Activated T-helper 17 cell treated with anti-CD3 and anti-CD28 coated beads, Interleukin-2, amount 50 U/mL, for 72 hours (primary cell): ENCODE data around the gene FAM83B. TPM values are rescaled to one million over a fixed set of nuclear protein-coding genes. Genes with fewer than 3 reads are reported as not detected.
"Not testable (repeated sequence)": the region's sequence is repeated elsewhere in the genome, so short reads cannot be mapped to it uniquely, and the experiment has no call there.

ENCODE experiments used
- ATAC-seq: fragments of 150-1000 bp; cut with Tn5 transposase; replicated peaks from 2 replicates; pipeline ENCODE4 v1.10.0; 2021; ENCODE audit warnings: mild to moderate bottlenecking, moderate library complexity
- H3K27ac Mint-ChIP-seq: one replicate; pipeline ENCODE4 v1.8.0; 2022; ENCODE audit warnings: mixed read lengths
- H3K27me3 Mint-ChIP-seq: one replicate; pipeline ENCODE4 v1.8.0; 2022; ENCODE audit warnings: mixed read lengths
- H3K36me3 Mint-ChIP-seq: one replicate; pipeline ENCODE4 v1.8.0; 2022; ENCODE audit warnings: low read depth, mild to moderate bottlenecking, mixed read lengths
- H3K4me1 Mint-ChIP-seq: one replicate; pipeline ENCODE4 v1.8.0; 2022; ENCODE audit warnings: mixed read lengths
- H3K4me3 Mint-ChIP-seq: one replicate; pipeline ENCODE4 v1.8.0; 2022; ENCODE audit warnings: mild to moderate bottlenecking, mixed read lengths
- H3K9me3 Mint-ChIP-seq: one replicate; pipeline ENCODE4 v1.8.0; 2022; ENCODE audit warnings: mixed read lengths
- total RNA-seq, 2 donors: library from RNA; stranded (reverse); gene quantifications; one replicate each; pipeline ENCODE4 v1.2.3, GENCODE V29; 2022

FAM83B gene
- total RNA-seq, 2 donors from 2014 or later = not detected

DNA sequence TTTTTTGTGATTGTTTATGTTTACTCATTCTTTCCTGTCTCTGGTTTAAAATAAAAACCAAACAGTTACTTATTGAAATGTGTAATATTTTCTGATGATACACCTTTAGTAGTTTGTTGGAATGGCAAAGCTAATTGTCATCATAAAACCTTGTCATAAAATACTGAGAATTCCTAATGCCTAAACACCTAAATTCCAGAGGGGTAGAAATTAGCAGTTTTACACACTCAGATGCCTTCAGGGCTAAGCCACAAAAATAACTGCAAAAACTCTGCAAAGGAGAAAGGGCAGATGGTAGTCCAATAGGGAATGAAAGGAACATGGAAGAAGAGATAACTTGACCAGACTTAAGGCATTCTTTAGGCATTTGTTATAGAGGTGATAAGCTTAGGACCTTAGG is 30.3 kb downstream of the FAM83B start:
- Mint-ChIP-seq H3K4me3 (no peak overlapping the region), H3K27me3 (no peaks in the 10 kb centered on the region), H3K27ac (no peak overlapping the region), H3K36me3 (no peaks in the 10 kb centered on the region), H3K9me3 (peaks cover 4% of the 10 kb centered on the region), H3K4me1 (no peaks in the 10 kb centered on the region)
- no peak for ATAC-seq

DNA sequence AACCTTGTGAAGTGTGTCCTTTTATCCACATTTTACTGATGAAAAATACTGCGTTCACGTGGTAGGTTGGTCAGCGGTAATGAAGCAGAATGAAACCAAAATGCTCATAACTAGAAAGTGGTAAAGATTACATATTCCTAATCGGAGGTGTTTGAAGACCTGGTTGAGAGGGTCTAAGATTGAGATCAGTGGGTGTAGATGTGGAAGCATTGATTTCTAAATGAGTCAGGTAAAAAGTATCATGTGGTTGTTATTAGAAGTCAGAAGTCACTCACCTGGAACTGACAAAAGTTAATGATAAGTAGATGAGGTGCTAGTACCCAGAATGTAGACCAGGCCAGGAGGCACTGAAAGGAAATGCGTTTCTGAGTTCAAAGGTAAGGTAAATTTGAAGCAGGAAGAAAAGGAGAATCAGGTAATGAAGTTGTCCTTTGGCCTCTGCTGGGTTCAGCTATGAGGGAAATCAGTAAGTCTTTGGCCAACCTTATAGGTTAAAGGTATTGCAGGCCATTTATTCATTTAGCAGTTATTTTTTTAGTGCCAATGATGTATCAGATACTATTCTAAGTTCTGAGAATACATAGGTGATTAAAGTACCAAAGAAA is 31.2 kb downstream of the FAM83B start:
- H3K9me3 Mint-ChIP-seq = peaks cover 7% of the 10 kb centered on the region

DNA sequence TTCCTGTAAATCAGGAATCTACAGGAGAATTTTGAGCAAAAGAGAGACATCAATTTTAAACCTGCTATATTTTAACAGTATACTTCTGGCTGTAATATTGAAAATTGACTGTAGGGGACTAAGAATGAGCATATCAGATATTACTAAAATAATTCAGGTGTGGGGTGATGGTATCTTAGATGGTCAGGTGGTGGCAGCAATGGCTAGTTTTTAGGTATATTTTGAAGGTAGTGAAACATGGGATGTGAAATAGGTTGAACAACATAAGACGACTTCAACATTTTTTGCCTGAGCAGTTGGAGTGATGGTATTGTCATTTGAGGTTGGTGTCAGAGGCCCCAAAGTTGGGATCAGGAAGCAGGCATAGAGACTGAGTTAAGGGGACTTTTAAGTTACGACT is 32.1 kb downstream of the FAM83B start:
- H3K4me1 Mint-ChIP-seq = no peaks in the 10 kb centered on the region
- H3K36me3 Mint-ChIP-seq = no peaks in the 10 kb centered on the region
- no peak overlapping the region for H3K27ac Mint-ChIP-seq
- peaks cover 7% of the 10 kb centered on the region for H3K9me3 Mint-ChIP-seq
- H3K27me3 Mint-ChIP-seq = no peaks in the 10 kb centered on the region
- ATAC-seq = no peak
- no peak overlapping the region for H3K4me3 Mint-ChIP-seq

More for the DNA sequence above, 31.2 kb downstream of the FAM83B start:
- no peaks in the 10 kb centered on the region for H3K4me1 Mint-ChIP-seq
- no peak for ATAC-seq
- no peak overlapping the region for H3K4me3 Mint-ChIP-seq
- H3K27ac Mint-ChIP-seq = no peak overlapping the region
- H3K27me3 Mint-ChIP-seq = no peaks in the 10 kb centered on the region
- no peaks in the 10 kb centered on the region for H3K36me3 Mint-ChIP-seq

DNA sequence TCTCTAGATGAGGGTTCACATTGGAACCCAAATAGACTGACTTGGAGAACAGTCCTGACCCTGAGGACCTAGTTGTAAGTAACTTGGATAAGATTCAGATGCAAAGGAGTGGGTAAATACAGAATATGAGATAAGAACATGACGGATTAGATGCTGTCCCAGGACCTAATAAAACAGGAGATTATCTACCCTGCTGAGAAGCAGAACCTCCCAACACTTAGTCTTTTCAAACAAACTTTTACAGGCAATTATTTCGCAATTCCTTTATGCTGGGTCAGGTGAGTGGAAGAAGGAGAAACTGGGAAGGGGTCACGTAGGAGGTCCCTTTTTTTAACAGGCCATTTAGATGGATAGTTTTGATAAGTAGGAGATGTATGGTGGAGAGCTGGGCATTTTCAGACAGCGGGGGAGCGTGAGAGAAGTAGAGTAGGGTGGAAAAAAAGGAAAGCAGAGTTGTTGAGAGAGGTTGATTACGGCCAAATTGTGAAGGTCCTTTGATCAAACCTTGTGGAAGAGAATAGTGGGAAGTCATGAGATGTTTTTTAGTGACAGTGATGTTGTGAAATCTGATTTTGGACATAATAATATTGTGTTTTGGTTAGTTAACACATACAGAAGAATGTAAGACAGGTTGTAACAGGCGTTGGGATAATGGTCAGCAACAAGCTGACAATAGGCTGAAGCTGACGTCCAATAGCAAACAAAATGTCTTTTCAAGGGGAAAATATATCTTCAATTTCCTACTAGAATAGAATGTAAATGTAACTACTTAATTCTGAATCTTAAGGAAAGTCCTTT is 32.8 kb downstream of the FAM83B start:
- Mint-ChIP-seq H3K27me3 (no peaks in the 10 kb centered on the region), H3K4me1 (no peaks in the 10 kb centered on the region), H3K9me3 (peaks cover 7% of the 10 kb centered on the region), H3K36me3 (no peaks in the 10 kb centered on the region), H3K27ac (no peak overlapping the region), H3K4me3 (no peak overlapping the region)
- no peak for ATAC-seq

DNA sequence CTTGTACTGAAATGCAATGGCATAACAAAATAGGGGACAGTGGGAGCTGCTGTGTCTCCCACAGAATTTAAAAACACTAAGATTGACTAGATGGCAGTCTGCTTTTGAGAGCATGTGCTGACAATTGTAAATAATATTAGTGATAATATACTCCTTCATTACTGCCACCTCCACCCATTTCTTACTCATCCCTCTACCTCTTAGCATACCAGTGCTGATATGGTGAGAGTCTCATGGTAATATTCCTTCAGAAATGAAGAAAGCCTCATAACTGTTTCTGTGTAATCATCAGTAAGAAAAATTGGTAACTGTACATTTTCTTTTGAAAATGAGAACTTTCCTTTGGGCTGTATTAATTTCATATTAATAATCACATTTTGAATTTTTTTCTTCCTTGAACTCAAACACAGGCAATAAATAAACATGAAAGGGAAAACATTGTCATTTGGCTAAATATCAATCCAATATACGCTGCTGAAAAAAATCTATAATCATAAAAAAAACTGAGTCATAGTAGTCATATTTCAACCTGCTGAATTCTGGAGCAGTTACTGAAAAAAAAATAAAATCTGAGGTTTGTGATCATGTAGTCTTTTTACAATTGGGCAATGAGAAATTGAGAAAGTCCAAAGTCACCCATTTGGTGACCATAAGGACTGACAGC is 34.6 kb downstream of the FAM83B start:
- Mint-ChIP-seq H3K9me3 (peaks cover 4% of the 10 kb centered on the region), H3K27me3 (no peaks in the 10 kb centered on the region), H3K27ac (no peak overlapping the region), H3K36me3 (no peaks in the 10 kb centered on the region), H3K4me1 (no peaks in the 10 kb centered on the region), H3K4me3 (no peak overlapping the region)
- no peak for ATAC-seq

DNA sequence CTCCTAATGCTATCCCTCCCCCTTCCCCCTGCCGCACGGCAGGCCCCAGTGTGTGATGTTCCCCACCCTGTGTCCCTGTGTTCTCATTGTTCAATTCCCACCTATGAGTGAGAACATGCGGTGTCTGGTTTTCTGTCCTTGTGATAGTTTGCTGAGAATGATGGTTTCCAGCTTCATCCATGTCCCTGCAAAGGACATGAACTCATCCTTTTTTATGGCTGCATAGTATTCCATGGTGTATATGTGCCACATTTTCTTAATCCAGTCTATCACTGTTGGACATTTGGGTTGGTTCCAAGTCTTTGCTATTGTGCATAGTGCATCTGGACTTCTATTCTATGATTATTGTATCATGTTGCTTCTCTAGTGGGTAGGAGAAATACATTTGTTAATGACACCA is 35.3 kb downstream of the FAM83B start:
- H3K9me3 Mint-ChIP-seq, H3K4me3 Mint-ChIP-seq, ATAC-seq, H3K36me3 Mint-ChIP-seq, H3K4me1 Mint-ChIP-seq, H3K27ac Mint-ChIP-seq, H3K27me3 Mint-ChIP-seq: not testable (repeated sequence)

DNA sequence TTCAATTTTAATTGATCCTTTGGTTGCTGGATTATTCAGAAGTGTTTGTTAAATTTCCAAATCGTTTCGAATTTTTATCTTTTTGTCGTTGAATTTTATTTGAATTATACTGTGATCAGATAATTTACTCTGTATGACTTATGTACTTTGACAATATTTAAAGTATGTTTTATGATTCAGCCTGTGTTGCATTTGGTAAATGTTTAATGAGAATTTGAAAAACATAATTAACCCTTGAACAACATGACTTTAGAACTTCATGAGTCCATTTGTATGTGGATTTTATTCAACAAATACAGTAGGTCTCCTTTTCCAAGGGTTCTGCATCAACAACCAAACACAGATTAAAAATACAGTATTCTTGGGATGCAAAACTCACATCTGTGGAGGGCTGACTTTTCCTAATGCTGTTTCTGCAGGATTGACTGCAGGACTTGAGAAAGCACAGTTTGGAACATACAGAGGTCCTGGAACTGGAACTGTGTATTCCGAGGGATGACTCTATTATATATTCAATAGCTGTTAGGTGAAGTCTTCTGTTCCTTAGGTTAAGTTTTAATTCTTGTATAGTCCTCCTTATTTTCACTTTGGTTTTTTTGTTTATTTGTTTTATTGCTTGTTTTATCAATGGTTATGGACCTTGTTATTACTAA is 40.5 kb downstream of the FAM83B start:
- no peak overlapping the region for H3K4me3 Mint-ChIP-seq
- no peaks in the 10 kb centered on the region for H3K4me1 Mint-ChIP-seq
- no peaks in the 10 kb centered on the region for H3K36me3 Mint-ChIP-seq
- no peak overlapping the region for H3K27ac Mint-ChIP-seq
- H3K9me3 Mint-ChIP-seq = peaks cover 9% of the 10 kb centered on the region
- no peaks in the 10 kb centered on the region for H3K27me3 Mint-ChIP-seq
- ATAC-seq = no peak

DNA sequence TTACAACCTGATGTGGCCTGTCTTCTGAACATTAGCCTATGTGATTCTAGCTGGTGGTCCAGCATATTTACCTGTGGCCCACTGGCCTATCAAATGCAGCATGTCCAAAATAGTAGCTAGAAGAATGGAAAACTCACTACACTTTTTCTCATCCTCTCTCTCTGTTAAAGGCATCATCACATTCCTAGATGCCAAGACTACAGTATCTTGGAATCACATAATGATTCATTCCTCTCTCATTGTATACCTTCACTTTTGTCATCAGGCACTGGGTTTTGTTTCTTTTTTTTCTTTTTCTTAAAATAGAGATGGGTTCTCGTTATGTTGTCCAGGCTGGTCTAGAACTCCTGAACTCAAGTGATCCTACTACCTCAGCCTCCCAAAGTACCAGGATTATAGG is 45.0 kb downstream of the FAM83B start:
- Mint-ChIP-seq H3K9me3 (peaks cover 8% of the 10 kb centered on the region), H3K4me1 (no peaks in the 10 kb centered on the region), H3K27ac (no peak overlapping the region), H3K27me3 (no peaks in the 10 kb centered on the region), H3K4me3 (no peak overlapping the region), H3K36me3 (no peaks in the 10 kb centered on the region)
- ATAC-seq = no peak

DNA sequence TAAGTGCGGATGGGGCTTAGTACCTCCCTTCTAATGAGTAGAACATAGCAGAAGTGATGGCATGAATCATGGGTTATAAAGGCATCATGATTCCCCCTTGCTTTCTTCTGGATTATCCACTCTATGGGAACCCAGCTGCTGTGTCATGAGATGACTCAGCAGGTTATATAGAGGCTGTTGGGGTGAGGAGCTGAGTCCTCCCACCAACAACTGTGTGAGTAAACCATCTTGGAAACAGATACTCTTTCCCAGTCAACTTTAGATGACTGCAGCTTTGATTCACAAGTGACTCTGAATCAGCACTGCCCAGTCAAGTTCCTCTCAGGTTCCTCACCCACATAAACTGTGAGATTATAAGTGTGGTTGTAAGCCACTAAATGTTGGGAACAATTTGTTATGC is 46.3 kb downstream of the FAM83B start:
- H3K4me3 Mint-ChIP-seq = no peak overlapping the region
- no peaks in the 10 kb centered on the region for H3K36me3 Mint-ChIP-seq
- no peaks in the 10 kb centered on the region for H3K27me3 Mint-ChIP-seq
- H3K4me1 Mint-ChIP-seq = no peaks in the 10 kb centered on the region
- no peak for ATAC-seq
- no peak overlapping the region for H3K27ac Mint-ChIP-seq
- peaks cover 8% of the 10 kb centered on the region for H3K9me3 Mint-ChIP-seq

DNA sequence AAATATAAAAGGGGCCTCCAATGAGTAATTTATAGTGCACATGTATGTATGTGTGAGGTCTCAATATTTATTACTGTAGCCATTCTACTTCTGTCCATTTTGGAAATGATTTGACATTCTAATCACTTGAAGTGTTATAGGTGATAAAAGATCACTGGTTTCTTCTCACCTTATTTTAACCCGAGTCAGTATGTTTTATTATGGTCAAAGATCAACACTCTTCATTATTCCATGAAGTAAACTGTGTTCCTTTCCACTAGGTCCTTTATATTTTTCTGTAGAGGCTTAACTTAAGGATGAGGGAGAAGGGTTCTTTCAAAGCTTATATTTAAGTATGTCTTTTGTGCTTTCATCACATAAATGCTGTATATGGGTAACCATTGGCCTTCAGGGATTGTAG is 47.2 kb downstream of the FAM83B start:
- Mint-ChIP-seq H3K36me3 (no peaks in the 10 kb centered on the region), H3K4me3 (no peak overlapping the region), H3K27ac (no peak overlapping the region), H3K9me3 (peaks cover 13% of the 10 kb centered on the region), H3K27me3 (no peaks in the 10 kb centered on the region), H3K4me1 (no peaks in the 10 kb centered on the region)
- no peak for ATAC-seq

DNA sequence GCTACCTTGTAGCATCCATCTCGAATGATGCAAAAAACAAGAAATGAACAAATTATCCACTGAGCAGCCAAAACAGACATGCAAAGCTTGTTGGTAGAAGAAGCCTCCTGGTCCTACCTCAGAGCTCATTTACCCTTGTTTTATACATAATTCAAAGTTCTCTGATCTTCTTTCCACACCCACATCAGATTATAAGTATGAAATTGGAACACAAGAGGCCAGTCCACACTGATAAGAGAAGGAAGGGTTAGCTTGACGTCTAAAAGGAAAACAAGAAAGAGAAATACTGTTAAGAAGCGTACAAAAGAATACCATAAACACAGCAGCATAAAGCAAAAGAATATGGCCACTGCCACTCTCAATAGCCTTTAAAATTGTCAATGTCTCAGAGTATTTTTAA is 49.7 kb downstream of the FAM83B start:
- no peak overlapping the region for H3K4me3 Mint-ChIP-seq
- H3K36me3 Mint-ChIP-seq = no peaks in the 10 kb centered on the region
- no peaks in the 10 kb centered on the region for H3K27me3 Mint-ChIP-seq
- H3K27ac Mint-ChIP-seq = no peak overlapping the region
- ATAC-seq = no peak
- H3K9me3 Mint-ChIP-seq = peaks cover 9% of the 10 kb centered on the region
- no peaks in the 10 kb centered on the region for H3K4me1 Mint-ChIP-seq

DNA sequence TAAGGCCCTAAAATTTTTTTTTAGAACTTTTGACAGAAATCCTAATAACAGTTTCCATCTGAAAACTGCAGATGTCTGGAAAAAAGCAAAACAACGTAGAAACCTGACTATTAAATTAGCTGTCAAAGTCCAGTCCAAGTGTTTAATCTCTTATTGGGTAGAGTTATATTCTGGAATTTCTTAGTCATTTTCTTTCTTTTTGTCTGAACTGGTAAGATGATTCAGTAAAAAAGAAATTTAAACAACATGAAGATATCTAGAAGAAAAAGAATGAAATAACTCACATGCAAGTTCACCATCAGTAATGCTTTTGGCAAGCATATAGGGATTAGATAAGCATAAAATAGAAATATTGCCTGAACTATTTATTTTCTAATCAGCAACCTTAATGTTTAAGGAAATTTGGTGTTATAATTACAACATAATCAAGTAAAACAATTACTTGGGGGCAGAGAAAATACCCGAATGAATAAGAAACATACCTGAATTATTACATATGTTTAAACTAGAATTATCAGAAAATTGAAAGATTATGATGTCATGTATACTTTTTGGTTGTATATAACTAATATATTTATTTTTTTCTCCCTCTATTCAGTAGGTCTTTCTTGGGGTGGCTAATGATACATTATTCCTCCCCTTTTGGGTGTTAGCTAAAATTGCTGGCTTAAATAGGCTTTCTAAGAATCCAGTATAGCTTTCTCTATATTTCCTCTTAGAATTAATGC is 51.1 kb downstream of the FAM83B start:
- Mint-ChIP-seq H3K27me3 (no peaks in the 10 kb centered on the region), H3K4me3 (no peak overlapping the region), H3K9me3 (peaks cover 4% of the 10 kb centered on the region), H3K27ac (no peak overlapping the region), H3K4me1 (no peaks in the 10 kb centered on the region), H3K36me3 (no peaks in the 10 kb centered on the region)
- no peak for ATAC-seq

DNA sequence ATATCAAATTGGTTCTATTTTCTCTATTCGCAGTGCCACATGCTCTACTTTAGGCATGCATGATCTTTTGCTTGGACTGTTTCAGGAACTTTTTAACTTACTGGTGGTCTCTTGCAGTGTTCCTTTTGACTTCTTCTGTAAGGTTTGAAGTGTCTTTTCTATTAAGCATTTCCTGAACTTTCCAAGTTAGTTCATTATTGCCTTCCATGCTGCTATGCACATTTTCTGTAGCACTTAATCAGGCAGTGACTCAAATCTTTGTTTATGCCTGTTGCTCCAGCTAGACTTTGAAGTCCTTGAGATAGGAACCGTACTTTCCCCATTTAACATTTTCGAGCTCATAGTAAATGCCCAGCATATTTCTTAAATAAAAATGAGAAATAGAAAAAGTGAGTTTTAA is 52.2 kb downstream of the FAM83B start:
- no peaks in the 10 kb centered on the region for H3K4me1 Mint-ChIP-seq
- no peaks in the 10 kb centered on the region for H3K27me3 Mint-ChIP-seq
- peaks cover 4% of the 10 kb centered on the region for H3K9me3 Mint-ChIP-seq
- ATAC-seq = no peak
- no peaks in the 10 kb centered on the region for H3K36me3 Mint-ChIP-seq
- no peak overlapping the region for H3K4me3 Mint-ChIP-seq
- no peak overlapping the region for H3K27ac Mint-ChIP-seq

DNA sequence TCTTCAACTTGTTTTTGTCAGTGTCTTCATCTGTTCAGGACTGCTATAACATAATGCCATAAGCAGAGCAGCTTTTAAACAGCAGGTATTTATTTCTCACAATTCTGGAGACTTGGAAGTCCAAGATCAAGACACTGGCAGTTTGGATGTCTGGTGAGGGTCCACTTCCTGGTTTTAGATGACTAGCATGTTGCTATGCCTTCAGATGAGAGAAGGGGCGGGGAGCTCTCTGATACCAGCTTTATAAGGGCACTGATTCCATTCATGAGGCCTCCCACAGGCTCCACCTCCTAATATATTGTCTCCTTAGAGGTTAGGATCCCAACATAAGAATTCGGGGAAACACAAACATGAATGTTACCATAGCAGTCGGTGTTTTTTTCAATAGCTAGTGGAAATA is 52.9 kb downstream of the FAM83B start:
- H3K27me3 Mint-ChIP-seq = no peaks in the 10 kb centered on the region
- ATAC-seq = no peak
- H3K27ac Mint-ChIP-seq = no peak overlapping the region
- peaks cover 5% of the 10 kb centered on the region for H3K9me3 Mint-ChIP-seq
- H3K4me3 Mint-ChIP-seq = no peak overlapping the region
- H3K36me3 Mint-ChIP-seq = no peaks in the 10 kb centered on the region
- no peaks in the 10 kb centered on the region for H3K4me1 Mint-ChIP-seq
